SHP77 (cell line): ENCODE data around the gene ARHGEF1.

Experiments
- DNase-seq, 2 experiments: peaks; one replicate each; lab custom pipeline; 2025; lab: John Stamatoyannopoulos, UW

ARHGEF1 gene

GRCh38 chr19:41883463-41883820 is 458 bp downstream of the ARHGEF1 start:
- DNase-seq: no peak

DNA sequence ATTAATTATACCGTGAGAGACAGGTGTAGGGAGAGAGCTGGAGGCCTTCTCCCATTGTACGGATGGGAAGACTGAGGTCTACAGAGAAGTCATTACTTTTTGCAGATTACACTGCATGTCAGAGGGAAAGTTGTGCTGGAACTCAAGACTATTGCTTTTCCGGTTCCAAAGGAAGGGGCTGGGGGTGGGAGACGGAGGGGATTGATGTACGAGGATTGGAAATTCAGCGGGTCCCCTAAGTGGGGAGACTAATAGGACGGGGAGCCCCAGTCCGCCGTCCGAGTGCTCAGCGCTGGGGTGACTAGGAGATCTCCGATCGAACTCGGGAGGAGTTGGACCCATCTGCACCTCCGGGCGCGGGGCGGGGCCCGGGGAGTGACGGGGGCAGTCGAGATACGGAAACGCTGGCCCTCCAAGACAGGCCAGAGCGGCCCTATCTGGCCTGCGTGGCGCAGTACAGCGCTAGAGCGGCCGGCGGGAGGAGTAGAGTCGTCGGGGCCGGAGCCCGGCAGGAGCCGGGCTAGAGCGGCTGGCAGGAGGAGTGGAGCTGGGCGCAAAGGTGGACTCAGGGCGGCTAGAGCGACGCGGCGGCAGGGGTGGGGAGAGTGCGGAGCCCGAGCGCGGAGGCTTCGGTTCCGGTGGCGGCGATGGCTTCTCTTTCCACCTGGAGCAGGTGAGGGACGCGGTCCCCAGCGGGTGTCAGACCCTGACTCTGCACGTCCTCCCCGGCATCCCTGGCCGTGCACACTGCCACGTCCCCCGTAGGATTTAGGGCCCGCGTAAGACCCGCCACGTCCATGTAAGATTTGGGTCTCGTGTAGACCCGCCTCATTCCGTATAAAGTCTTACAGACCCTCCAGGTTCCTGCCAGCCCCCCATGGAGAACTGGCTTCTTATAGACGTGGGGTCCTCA is 1.1 kb downstream of the ARHGEF1 start:
- peak; percentile 92 to 96 for DNase-seq

- no peak for DNase-seq
These were observed 4.1 kb downstream of the ARHGEF1 start for GRCh38 chr19:41886761-41887710.

DNA sequence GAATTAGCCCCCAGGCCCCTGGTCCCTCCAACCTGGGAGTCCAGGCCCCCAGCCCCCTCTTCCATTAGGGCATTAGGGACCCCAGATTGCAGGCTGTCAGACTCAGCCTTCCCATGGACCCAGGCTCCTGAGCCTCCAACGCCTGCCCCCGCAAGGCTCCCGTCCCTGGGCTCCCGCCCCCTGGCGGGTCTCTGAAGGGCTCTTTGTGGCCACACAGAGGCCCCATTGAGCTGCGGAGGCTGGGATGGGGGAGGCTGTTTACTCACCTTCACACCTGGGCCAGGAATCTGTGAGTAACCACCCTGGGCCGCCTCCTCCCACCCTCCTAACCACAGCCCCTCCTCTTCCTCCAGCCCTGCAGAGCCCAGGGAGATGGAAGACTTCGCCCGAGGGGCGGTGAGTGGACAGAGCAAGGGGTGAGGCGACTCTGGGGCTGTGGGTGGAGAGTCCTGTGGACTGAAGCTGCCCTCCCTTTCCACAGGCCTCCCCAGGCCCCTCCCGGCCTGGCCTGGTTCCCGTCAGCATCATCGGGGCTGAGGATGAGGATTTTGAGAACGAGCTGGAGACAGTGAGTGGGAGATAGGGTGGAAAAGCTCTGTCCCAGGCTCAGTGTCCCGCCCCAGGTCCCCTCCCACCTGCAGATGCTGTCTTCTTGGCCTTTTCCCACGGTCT is 4.9 kb downstream of the ARHGEF1 start:
- DNase-seq: no peak

DNA sequence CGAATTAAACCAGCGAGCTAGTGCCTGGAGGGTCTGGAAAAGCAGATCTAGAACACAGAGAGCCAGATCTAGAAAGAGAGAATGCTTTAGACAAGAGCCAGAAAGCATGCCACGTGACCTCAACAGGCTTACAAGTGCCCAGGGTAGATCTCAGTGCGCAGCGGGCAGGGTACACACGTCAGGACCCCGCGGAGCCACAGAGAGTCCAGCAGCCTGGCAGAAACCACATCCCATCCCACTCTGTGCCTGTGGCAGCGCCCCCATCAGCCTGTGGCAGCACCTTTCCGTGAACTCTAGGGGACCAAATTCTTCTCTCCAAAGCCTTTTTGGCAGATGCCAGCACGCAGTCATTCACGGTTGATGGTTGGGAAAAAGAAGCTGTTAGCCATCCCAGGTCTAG is 5.9 kb downstream of the ARHGEF1 start:
- no peak for DNase-seq

- DNase-seq: no peak
These were observed 6.9 kb downstream of the ARHGEF1 start for GRCh38 chr19:41889896-41890295.

- DNase-seq: no peak
These were observed 8.0 kb downstream of the ARHGEF1 start for GRCh38 chr19:41890936-41891335.

DNA sequence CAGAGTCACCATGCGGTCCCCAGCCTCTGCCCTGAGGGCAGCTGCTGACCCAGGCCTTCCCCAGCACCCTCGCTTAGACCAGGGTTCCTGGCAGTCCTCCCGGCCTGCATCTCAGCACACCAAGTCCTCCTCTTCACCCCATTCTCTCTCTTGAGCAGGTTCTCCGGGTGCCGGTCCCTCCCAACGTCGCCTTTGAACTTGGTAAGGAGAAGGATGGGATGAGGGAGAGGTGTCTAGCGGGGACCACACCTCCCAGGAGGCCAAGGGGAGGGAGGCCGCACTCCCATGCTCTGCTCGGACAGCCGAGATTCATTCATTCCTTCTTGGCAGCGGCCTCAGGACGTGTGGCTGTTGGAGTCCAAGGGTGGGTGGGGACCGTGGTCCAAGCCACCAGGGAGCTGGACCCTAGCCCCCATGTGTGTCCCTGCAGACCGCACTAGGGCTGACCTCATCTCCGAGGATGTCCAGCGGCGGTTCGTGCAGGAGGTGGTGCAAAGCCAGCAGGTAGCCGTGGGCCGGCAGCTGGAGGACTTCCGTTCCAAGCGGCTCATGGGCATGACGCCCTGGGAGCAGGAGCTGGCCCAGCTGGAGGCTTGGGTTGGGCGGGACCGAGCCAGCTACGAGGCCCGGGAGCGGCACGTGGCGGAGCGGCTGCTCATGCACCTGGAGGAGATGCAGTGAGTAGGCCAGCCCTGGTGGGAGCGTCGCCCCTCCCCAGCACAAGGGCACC is 9.4 kb downstream of the ARHGEF1 start:
- no peak for DNase-seq

- DNase-seq: no peak
These were observed 10.9 kb downstream of the ARHGEF1 start for GRCh38 chr19:41893899-41894298.

DNA sequence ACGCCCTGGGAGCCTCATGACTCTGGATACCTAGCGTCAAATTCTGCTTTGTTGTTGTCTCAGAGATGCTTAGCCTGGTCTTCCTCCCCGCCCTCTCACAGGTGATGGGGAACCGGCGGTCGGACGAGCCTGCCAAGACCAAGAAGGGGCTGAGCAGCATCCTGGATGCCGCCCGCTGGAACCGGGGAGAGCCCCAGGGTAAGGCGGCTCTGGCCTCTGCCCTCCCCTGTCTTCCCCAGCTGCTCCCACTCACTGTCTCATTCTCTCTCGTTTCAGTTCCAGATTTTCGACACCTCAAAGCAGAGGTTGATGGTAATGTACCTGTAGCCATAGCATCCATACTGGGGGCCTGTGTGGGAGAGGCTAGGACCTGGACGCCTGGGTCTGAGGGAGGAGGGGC is 11.4 kb downstream of the ARHGEF1 start:
- DNase-seq: no peak

- no peak for DNase-seq
These were observed 13.0 kb downstream of the ARHGEF1 start for GRCh38 chr19:41895745-41896580.

DNA sequence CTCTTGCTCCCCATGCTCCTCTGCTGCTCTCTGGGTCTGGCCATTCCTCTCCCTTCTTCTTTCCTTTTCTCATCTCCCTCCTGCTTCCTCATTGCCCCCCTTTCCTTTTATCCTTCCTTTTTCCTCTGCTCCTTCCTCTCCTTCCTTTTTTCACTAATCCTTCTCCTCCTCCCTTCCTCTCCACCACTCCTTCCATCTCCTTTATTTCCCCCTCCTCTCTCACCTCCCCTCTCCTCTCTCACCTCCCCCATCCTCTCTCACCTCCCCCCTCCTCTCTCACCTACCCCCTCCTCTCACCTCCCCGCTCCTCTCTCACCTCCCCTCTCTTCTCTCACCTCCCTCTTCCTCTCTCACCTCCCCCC is 13.6 kb downstream of the ARHGEF1 start:
- no peak for DNase-seq

DNA sequence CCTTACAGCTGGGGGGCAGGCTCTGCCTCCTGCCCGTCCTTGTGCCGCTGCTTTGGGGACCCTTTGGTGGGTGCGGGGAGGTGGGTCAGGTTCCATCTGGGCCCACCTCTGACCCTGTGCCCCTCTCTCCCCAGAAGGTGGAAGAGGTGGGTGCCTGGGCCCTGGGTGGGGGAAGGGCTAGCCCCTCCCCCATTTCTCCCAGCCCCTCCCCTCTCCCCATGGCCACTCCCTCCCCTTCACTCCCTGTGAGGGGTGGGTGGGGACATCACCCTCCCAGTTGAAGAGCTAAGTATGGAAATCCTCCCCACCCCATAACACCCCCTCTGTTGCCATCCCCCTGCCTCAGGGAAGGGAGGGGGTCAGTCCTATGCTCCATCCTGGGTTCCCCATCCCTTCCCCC is 14.2 kb downstream of the ARHGEF1 start:
- no peak for DNase-seq

GRCh38 chr19:41897820-41898219 is 14.8 kb downstream of the ARHGEF1 start:
- no peak for DNase-seq

DNA sequence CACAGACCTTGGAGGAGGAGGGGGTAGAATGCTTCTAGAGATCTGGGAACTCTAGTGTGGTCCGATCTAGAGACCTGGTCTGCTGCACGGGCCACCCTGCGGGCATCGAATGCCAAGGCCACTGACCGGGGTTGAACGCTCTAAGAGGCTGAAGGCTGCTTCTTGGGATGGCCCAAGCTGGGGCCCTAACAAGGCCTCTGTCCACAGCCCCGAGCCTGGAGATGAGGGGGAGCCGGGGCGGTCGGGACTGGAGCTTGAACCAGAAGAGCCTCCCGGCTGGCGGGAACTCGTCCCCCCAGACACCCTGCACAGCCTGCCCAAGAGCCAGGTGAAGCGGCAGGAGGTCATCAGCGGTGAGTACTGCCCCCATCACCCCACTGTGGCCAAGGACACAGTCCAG is 15.3 kb downstream of the ARHGEF1 start:
- no peak for DNase-seq

GRCh38 chr19:41901707-41902360 is 18.9 kb downstream of the ARHGEF1 start:
- DNase-seq: no peak

DNA sequence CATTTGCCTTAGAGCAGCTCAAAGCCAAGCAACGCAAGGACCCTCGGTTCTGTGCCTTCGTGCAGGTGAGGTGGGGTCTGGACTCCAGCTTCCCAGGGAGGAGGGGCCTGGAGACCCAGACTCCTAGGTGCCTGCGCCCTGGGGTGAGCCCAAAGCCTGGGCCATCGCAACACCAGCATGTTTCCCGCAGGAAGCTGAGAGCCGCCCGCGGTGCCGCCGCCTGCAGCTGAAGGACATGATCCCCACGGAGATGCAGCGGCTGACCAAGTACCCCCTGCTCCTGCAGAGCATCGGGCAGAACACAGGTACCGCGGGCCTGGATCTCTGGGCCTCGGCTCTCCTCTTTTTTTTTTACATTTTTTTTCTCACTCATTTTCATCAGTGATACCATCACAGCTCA is 19.6 kb downstream of the ARHGEF1 start:
- no peak for DNase-seq

GRCh38 chr19:41903193-41903953 is 20.4 kb downstream of the ARHGEF1 start:
- DNase-seq: no peak

GRCh38 chr19:41904118-41904870 is 21.3 kb downstream of the ARHGEF1 start:
- DNase-seq: peak; percentile 56 to 63
